HCT116 (cell line): ENCODE data around the gene LYAR. TPM values are rescaled to one million over a fixed set of nuclear protein-coding genes. Genes with fewer than 3 reads are reported as not detected.

Experiments used
- ATAC-seq: fragments of 200-7000 bp; cut with Tn5 transposase; 2 replicates; pipeline ENCODE4 v1.9.1; 2020; ENCODE audit warnings: mild to moderate bottlenecking, moderate library complexity
- BruUV-seq: library from RNA; stranded (reverse); fragments of 400-500 nt; replicated peaks from 2 replicates; lab custom pipeline; 2021; lab: Mats Ljungman, UMichigan
- CTCF ChIA-PET: fragments of 300-600 bp; sonication (Branson Sonifier 250); formaldehyde crosslinking; loops from one replicate; lab custom pipeline; 2021; ENCODE audit warnings: antibody characterized with exemption; lab: Charles Lee
- POLR2A ChIA-PET: fragments of 300-600, 350-600 bp; sonication (Branson Sonifier 250); formaldehyde crosslinking; loops from one replicate; lab custom pipeline; 2021; ENCODE audit warnings: antibody characterized with exemption; lab: Charles Lee
- RAD21 ChIA-PET, 2 experiments: fragments of 300-600 bp; sonication (Branson Sonifier 250); formaldehyde crosslinking; loops; one replicate each; lab custom pipeline; 2023; ENCODE audit warnings: low total read pairs in 2 of 2; ENCODE audit not compliant: uncharacterized antibody in 2 of 2, unreplicated experiment in 2 of 2, low non-redundant PET in 1 of 2; lab: Charles Lee
- DNase-seq: peaks from one replicate; pipeline ENCODE4 v3.0.0-alpha.2; 2010; ENCODE audit warnings: low read depth, low spot score
- H2AFZ ChIP-seq: fragments of 200-600 bp; shearing (Covaris generic), sonication (generic); 2 replicates; pipeline ENCODE4 v1.6.1; 2017; ENCODE audit warnings: low read depth, mixed run types, mixed read lengths, antibody characterized with exemption, low read length; ENCODE audit not compliant: poor library complexity, severe bottlenecking
- H3K27ac ChIP-seq: 2 replicates; pipeline ENCODE4 v1.5.1; 2012; ENCODE audit warnings: low read depth, low read length
- H3K27me3 ChIP-seq: fragments of 200-600 bp; sonication (generic); 2 replicates; pipeline ENCODE4 v1.6.1; 2016; ENCODE audit warnings: mixed run types, low read length, mixed read lengths; ENCODE audit not compliant: insufficient read depth
- H3K36me3 ChIP-seq, 2 experiments: fragments of 200-500 bp in 1 of 2; fragments of 200-600 bp in 1 of 2; sonication (Bioruptor generic) in 1 of 2; sonication (generic) in 1 of 2; 2 replicates each; pipeline versions ENCODE4 v1.5.1 to v1.6.1; 2014 to 2016; ENCODE audit warnings: low read length in 2 of 2, inconsistent platforms in 1 of 2, mixed read lengths in 1 of 2, mixed run types in 1 of 2; ENCODE audit not compliant: insufficient read depth in 2 of 2, control insufficient read depth in 1 of 2
- H3K4me1 ChIP-seq, 2 experiments: fragments of 200-600 bp in 1 of 2; sonication (generic) in 1 of 2; 2 replicates each; pipeline versions ENCODE4 v1.5.1 to v1.6.1; 2012 to 2017; ENCODE audit warnings: low read length in 2 of 2, inconsistent platforms in 1 of 2, mild to moderate bottlenecking in 1 of 2, mixed read lengths in 1 of 2, mixed run types in 1 of 2, moderate library complexity in 1 of 2; ENCODE audit not compliant: insufficient read depth in 2 of 2, control insufficient read depth in 1 of 2
- H3K4me2 ChIP-seq: fragments of 200-600 bp; sonication (generic); 2 replicates; pipeline ENCODE4 v1.6.1; 2017; ENCODE audit warnings: mixed run types, low read length, mixed read lengths
- H3K4me3 ChIP-seq, 2 experiments: fragments of 200-600 bp in 1 of 2; sonication (generic) in 1 of 2; replicated peaks in 1 of 2; 2 replicates each; pipeline ENCODE4 v1.5.1; 2011 to 2016; ENCODE audit warnings: low read length in 2 of 2, control low read depth in 1 of 2, low read depth in 1 of 2, mild to moderate bottlenecking in 1 of 2, mixed read lengths in 1 of 2, mixed run types in 1 of 2
- H3K79me2 ChIP-seq: fragments of 200-600 bp; sonication (generic); 2 replicates; pipeline ENCODE4 v1.6.1; 2017; ENCODE audit warnings: mild to moderate bottlenecking, mixed run types, low read length, moderate library complexity, mixed read lengths; ENCODE audit not compliant: insufficient read depth
- H3K9ac ChIP-seq: fragments of 200-600 bp; sonication (generic); 2 replicates; pipeline ENCODE4 v1.6.1; 2016; ENCODE audit warnings: low read length, mixed read lengths
- H3K9me2 ChIP-seq: fragments of 200-600 bp; sonication (generic), shearing (Covaris generic); 2 replicates; pipeline ENCODE4 v1.6.1; 2017; ENCODE audit warnings: mixed run types, mild to moderate bottlenecking, moderate library complexity; ENCODE audit not compliant: insufficient read depth
- H3K9me3 ChIP-seq, 2 experiments: fragments of 200-500 bp in 1 of 2; fragments of 200-600 bp in 1 of 2; sonication (Bioruptor generic) in 1 of 2; sonication (generic) in 1 of 2; 2 replicates each; pipeline ENCODE4 v1.6.1; 2014 to 2017; ENCODE audit warnings: low read length in 2 of 2, mixed read lengths in 2 of 2, inconsistent platforms in 1 of 2, low read depth in 1 of 2, mild to moderate bottlenecking in 1 of 2, mixed run types in 1 of 2, moderate library complexity in 1 of 2; ENCODE audit not compliant: control insufficient read depth in 1 of 2, insufficient read depth in 1 of 2
- H4K20me1 ChIP-seq: fragments of 200-600 bp; sonication (generic), shearing (Covaris generic); 2 replicates; pipeline ENCODE4 v1.6.1; 2017; ENCODE audit warnings: mixed run types, mild to moderate bottlenecking, moderate library complexity; ENCODE audit not compliant: insufficient read depth
- EGR1 ChIP-seq: IDR thresholded peaks from 2 replicates; pipeline ENCODE4 v1.6.1; 2012; ENCODE audit warnings: low read depth
- EZH2 ChIP-seq: fragments of 200-600 bp; sonication (generic); IDR thresholded peaks from 2 replicates; pipeline ENCODE4 v1.6.1; 2017; ENCODE audit warnings: antibody characterized with exemption, mixed run types
- EZH2phosphoT487 ChIP-seq: fragments of 200-600 bp; IDR thresholded peaks from 2 replicates; pipeline ENCODE4 v1.6.1; 2018; ENCODE audit warnings: antibody characterized with exemption, borderline replicate concordance
- FOSL1 ChIP-seq: IDR thresholded peaks from 2 replicates; pipeline ENCODE4 v1.6.1; 2012; ENCODE audit warnings: low read depth
- MAX ChIP-seq: IDR thresholded peaks from 2 replicates; pipeline ENCODE4 v1.6.1; 2012
- POLR2AphosphoS5 ChIP-seq: IDR thresholded peaks from 2 replicates; pipeline ENCODE4 v1.6.1; 2011; ENCODE audit warnings: mild to moderate bottlenecking, low read depth, low read length, moderate library complexity
- REST ChIP-seq: IDR thresholded peaks from 2 replicates; pipeline ENCODE4 v1.6.1; 2012; ENCODE audit warnings: low read depth
- ZFX ChIP-seq: fragments of 450-650 bp; IDR thresholded peaks from 2 replicates; pipeline ENCODE4 v1.6.1; 2017
- ZNF274 ChIP-seq: fragments of 200-500 bp; sonication (Bioruptor generic); IDR thresholded peaks from 2 replicates; pipeline ENCODE4 v1.6.1; 2014; ENCODE audit warnings: mild to moderate bottlenecking, low read depth, low read length, inconsistent platforms
- intact Hi-C: fragments of 100-400 bp; cut with micrococcal nuclease; formaldehyde crosslinking; loops from 2 replicates; pipeline ENCODE4 v1.10.0; 2022
- total RNA-seq: library from RNA; stranded (reverse); gene quantifications from one replicate; pipeline ENCODE4 v1.2.1, GENCODE V29; 2021; ENCODE audit not compliant: unreplicated experiment
- TF ChIP-seq, protein P1 (sequence below): IDR thresholded peaks from 2 replicates; pipeline ENCODE4 v1.6.1; 2012

Gene LYAR
- total RNA-seq, 1 experiment from 2014 or later = 53.0 TPM

DNA sequence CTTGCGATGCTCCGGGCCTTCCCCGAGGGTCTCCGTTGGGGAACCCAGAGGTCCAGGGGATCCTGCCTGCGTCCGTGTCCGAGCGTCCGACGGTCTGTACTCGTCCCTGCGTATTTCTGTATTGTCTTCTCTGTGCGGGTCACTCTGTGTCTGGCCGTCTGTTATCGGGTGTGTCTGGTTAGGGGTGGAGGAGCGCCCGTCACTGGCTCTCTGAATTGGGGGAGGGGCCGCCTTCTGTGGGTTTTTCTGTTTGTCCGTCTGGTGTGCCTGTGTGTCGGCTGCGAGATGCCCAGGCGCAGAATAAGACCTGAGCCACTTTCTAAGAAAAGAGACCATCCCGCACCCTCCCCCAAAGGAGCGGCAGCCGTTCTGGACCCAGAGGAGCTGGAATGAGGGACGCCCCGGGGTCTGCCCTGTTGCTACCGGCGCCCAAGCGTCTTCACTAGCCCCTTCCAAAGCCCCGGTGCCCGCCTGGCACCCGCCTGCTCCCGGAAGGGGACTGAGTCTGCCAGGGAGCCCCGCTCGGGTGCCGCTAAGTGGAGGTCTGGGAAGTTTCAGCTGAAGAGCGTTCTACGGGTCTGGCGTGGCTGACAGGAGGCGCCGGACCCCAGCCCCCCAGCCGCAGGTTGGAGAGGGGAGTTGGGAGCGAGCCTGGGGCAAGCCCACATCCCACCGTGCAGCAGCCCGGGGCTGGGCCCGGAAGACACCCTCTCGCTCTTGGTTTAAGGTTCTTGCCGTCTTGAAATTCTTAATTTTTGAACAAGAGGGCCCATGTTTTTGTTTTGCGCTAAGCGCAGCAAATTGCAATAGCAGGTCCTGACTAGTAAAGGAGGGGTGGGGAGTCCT is 62.2 kb downstream of the LYAR start:
- intact Hi-C loops = no loop called here
- no peaks in the 10 kb centered on the region for H3K27me3 ChIP-seq
- no peak for ATAC-seq

GRCh38 chr4:4226606-4227438 is 63.1 kb downstream of the LYAR start, which contains the start of gene OTOP1:
TSS of gene OTOP1 (minus strand) at chr4:4226929. CDS start at chr4:4226864, 65 bp downstream.
- POLR2A ChIA-PET = no interaction called here
- Histone ChIP-seq H4K20me1 (no peaks in the 10 kb centered on the region), H3K27ac (no peak within 1 kb of the TSS), H3K9me2 (no peaks in the 10 kb centered on the region), H3K9me3 (no peaks in the 10 kb centered on the region), H3K4me2 (no peak within 1 kb of the TSS), H3K4me1 (no peaks in the 10 kb centered on the region)
- BruUV-seq = no TSS peak
- no peak for DNase-seq
- TF ChIP-seq ZNF274 (no peak), FOSL1 (no peak), EZH2 (no peak), ZFX (no peak), REST (no peak), MAX (no peak), EGR1 (no peak), POLR2AphosphoS5 (no peak)
- TF ChIP-seq, protein P1, sequence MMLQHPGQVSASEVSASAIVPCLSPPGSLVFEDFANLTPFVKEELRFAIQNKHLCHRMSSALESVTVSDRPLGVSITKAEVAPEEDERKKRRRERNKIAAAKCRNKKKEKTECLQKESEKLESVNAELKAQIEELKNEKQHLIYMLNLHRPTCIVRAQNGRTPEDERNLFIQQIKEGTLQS = no peak
- TF ChIP-seq, all 23 proteins: peak for 0
- H3K27me3 ChIP-seq = peaks cover 4% of the 10 kb centered on the region; the same call in 1 of the 2 replicates
- ChIA-PET RAD21 (no interaction called here), CTCF (no interaction called here)
- H3K9ac ChIP-seq = no peak within 1 kb of the TSS
- H3K36me3 ChIP-seq = no peaks in the 10 kb centered on the region
- no peaks in the 10 kb centered on the region for H3K79me2 ChIP-seq
- no peak within 1 kb of the TSS for H2AFZ ChIP-seq
- intact Hi-C loops = no loop called here
- H3K4me3 ChIP-seq = no peak within 1 kb of the TSS
- no peak for ATAC-seq

More for the DNA sequence above, 62.2 kb downstream of the LYAR start:
- Histone ChIP-seq H3K9me3 (no peaks in the 10 kb centered on the region), H3K4me2 (no peak overlapping the region), H3K79me2 (no peaks in the 10 kb centered on the region), H3K36me3 (no peaks in the 10 kb centered on the region), H4K20me1 (no peaks in the 10 kb centered on the region), H3K9me2 (no peaks in the 10 kb centered on the region), H3K27ac (no peak overlapping the region), H3K4me1 (no peaks in the 10 kb centered on the region), H2AFZ (no peak overlapping the region), H3K4me3 (no peak overlapping the region), H3K9ac (no peak overlapping the region)
- no TSS peak for BruUV-seq
- ChIA-PET CTCF (no interaction called here), POLR2A (no interaction called here), RAD21 (no interaction called here)
- DNase-seq = no peak
- no peak for TF ChIP-seq ZFX
- TF ChIP-seq, protein P1 = no peak
- TF ChIP-seq EZH2phosphoT487 = no peak
